G401.6 (cell line): Measurements from ENCODE around the gene CAMK2B.

Experiments used
- FAIRE-seq: peaks from 2 replicates; lab custom pipeline; 2012; peaks lifted over from hg19 to GRCh38; lab: Jason Lieb, UNC

The CAMK2B gene

GRCh38 chr7:44256459-44256858 is 68.9 kb downstream of the CAMK2B start:
- FAIRE-seq, result no peak

GRCh38 chr7:44251881-44252280 is 73.5 kb downstream of the CAMK2B start:
- FAIRE-seq, result no peak

- FAIRE-seq, result no peak
These were observed 74.1 kb downstream of the CAMK2B start for GRCh38 chr7:44251269-44251668.

- FAIRE-seq, result no peak
These were observed 75.7 kb downstream of the CAMK2B start for GRCh38 chr7:44249639-44250234.

GRCh38 chr7:44247868-44248651 is 77.3 kb downstream of the CAMK2B start:
- no peak for FAIRE-seq

DNA sequence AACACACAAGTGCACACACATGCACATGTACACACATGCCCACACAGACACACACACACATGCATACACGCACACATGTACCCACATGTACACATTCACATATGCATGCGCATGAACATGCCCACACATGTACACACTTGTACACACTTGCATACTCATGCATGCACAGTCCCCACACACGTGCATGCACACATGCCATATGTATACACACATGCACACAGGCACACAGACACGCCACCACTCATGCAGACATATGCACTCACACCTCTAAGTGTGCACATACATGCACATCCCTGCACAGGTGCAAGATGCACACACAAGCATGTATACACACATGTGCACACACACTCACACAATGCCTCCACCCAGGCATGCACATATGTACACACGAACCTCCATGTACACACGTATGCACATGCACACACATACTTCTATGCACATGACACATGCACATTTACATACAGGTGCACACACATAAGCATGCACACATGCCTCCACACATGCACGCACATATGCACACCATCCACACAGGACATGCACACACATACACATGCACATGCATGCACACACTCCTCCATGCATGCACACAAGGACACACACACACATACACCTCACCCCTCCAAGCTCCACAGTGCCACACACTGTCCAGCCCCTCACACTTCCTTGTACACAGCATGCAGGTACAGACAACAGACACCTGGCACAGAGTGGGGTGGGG is 78.8 kb downstream of the CAMK2B start:
- FAIRE-seq, result no peak

DNA sequence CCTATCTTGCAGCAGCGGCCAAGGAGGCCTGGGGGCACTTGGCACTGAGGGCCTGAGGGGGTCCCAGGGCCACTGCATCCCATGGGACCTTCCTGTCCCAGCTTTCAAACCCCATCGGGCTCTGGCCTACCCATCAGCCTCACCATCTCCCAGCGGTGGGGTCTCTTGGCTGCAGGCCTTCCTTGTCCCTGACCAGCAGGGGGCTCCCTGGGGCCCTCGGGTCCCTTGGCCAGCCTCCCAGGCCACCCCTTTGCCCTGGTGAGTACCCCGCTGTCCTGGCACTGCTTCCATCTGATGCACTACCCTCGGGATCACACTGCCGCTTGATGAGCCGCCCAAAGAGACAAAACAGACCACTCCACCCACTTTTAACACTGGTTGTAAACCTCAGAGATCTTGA is 81.1 kb downstream of the CAMK2B start:
- FAIRE-seq, result no peak

- no peak for FAIRE-seq
These were observed 83.3 kb downstream of the CAMK2B start for GRCh38 chr7:44242091-44242490.

- no peak for FAIRE-seq
These were observed 84.3 kb downstream of the CAMK2B start for GRCh38 chr7:44240983-44241510.

GRCh38 chr7:44240376-44240775 is 85.0 kb downstream of the CAMK2B start:
- FAIRE-seq, result no peak

GRCh38 chr7:44239361-44239760 is 86.0 kb downstream of the CAMK2B start:
- no peak for FAIRE-seq

GRCh38 chr7:44238116-44238695 is 87.2 kb downstream of the CAMK2B start:
- FAIRE-seq, result no peak

DNA sequence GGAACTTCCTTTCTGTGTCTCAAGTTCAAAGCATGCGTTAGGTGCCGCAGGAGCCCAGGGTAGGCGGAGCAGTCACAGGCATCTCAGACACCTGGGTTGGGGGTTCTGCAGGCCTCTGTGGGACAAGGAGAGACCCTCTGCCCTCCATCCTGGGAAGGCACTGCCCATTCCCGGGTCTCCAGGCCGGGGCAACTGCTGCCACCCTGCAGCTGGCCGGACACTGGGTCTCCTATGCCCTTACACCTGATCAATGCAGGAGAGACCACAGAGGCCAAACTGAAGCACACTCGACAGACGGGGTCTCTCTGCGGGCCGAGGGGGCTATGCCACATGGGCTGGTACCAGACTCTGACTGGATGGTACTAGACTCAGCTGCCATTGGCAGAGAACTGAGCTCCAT is 87.7 kb downstream of the CAMK2B start:
- no peak for FAIRE-seq

DNA sequence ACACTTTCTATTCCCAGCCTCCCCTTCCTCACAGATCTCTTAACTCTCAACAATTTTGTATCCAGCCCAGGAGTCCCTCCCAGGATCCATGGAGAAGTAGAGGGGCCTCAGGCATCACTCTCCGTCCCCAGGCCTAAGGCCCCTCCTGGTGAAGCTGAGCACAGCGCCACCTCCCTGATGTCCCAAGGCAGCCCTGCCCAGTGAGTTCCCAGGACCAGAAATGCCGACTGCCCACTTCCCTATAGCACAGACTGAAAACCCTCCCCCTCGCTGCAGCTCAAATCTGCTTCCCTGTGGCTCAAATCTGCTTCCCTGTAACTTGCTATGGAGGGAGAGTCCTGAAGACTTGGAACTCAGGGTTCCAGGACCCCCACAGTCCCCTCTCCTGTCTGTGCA is 89.1 kb downstream of the CAMK2B start:
- FAIRE-seq, result no peak

DNA sequence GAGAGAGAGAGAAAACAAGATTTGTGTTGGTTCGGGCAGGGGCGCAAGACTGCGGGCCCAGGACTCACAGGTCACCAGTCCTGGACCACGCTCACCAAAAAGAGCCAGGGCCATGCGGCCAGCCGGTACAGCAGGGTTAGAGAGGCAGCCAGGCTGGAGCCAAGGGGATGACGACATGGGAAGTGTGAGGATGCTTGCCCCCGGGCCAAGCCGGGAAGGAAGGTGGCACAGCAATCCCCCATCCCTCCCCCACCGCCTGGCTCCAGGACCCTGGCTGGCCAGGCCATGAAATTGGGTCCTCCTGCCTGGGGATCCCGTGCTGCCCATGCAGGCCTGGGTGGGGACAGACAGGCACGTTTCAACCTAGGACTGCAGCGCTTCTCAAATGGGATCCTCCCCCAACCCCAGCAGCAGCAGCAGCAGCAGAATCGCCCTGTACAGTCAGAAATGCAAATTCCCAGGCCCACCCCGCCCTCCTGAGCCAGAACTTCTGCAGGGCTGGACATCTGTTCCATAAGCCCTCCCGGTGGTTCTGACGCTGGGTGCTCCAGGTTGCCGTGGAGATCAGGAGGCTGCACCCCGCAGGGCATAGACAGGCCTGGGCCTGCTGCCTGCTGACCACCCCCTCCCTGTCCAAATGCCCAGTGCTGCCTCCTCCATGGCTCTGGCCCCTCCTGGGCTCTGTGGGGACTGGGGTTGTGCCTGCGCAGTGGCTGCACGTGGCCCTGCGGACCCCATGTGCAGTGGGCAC is 89.6 kb downstream of the CAMK2B start:
- no peak for FAIRE-seq

GRCh38 chr7:44235066-44235465 is 90.3 kb downstream of the CAMK2B start:
- FAIRE-seq, result no peak

DNA sequence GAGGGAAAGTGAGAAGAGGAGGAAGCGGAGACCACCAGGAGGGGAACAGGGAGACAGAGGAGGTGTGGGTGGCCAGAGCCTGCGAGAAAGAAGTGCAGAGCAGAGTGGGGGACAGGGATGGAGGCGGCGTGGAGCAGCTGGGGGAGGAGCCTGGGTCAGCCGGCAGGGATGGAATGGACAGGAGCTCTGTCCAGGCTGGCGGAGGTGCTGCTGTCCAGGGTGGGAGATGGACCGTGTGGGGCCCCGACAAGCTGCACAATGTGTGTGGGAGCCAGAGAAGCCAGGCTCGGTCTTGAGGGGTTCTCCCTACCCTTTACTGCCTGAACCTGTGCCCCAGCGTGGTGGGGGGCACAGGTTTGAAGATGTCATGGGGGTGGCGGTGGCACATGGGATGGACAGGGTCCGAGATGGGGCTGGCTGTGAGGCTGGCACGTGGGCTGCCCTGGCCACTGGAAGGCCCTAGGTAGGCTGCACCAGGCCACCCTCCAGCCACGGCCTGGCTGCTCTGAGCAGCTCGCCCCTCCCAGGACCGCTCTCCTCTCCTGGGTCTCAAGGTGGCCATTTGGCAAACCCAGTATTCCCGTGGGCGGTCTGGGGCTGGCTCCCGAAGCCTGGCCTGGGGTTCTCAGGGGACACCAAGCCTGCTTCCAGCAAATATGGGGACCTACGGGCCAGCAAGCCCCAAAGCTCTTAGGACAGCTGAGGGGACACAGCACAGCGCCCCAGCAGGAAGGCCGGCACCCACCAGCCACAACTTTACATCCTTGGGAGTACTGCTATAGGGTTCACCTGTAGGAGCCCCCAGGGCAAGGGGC is 92.3 kb downstream of the CAMK2B start:
- FAIRE-seq, result no peak

GRCh38 chr7:44232396-44232795 is 93.0 kb downstream of the CAMK2B start:
- no peak for FAIRE-seq

- FAIRE-seq, result no peak
These were observed 94.3 kb downstream of the CAMK2B start for GRCh38 chr7:44231088-44231487.

- FAIRE-seq, result no peak
These were observed 95.1 kb downstream of the CAMK2B start for GRCh38 chr7:44230286-44230685.

GRCh38 chr7:44229546-44230105 is 95.8 kb downstream of the CAMK2B start:
- FAIRE-seq, result no peak
